Ovary (tissue), 9 donors: ENCODE results near the gene TMEM59. TPM values are rescaled to one million over a fixed set of nuclear protein-coding genes. Genes with fewer than 3 reads are reported as not detected.
"Not testable (repeated sequence)": the region's sequence is repeated elsewhere in the genome, so short reads cannot be mapped to it uniquely, and the experiment has no call there.

ENCODE experiments used
- DNase-seq, 5 donors: peaks; one replicate each; pipeline ENCODE4 v3.0.0-alpha.2; 2019 to 2020
- H3K27ac ChIP-seq, 2 donors: fragments of 200-600 bp; one replicate each; pipeline versions ENCODE4 v1.5.1 to v1.8.0; 2019 to 2022
- H3K27me3 ChIP-seq: fragments of 200-600 bp; one replicate; pipeline ENCODE4 v1.8.0; 2022
- H3K36me3 ChIP-seq: fragments of 200-600 bp; sonication (generic); one replicate; pipeline ENCODE4 v1.5.1; 2019
- H3K4me1 ChIP-seq: one replicate; pipeline ENCODE4 v1.8.1; 2013; ENCODE audit warnings: mild to moderate bottlenecking, moderate library complexity; ENCODE audit not compliant: insufficient read depth
- H3K4me3 ChIP-seq: fragments of 200-600 bp; sonication (generic); one replicate; pipeline ENCODE4 v1.5.1; 2017
- H3K9me3 ChIP-seq, 2 donors: fragments of 200-600 bp in 1 of 2; sonication (generic) in 1 of 2; one replicate each; pipeline versions ENCODE4 v1.5.1 to v1.8.1; 2013 to 2019; ENCODE audit warnings: mild to moderate bottlenecking in 1 of 2, moderate library complexity in 1 of 2
- EP300 ChIP-seq: sonication (generic); formaldehyde crosslinking; IDR thresholded peaks from one replicate; pipeline ENCODE4 v1.6.1; 2017; ENCODE audit warnings: antibody characterized with exemption
- POLR2A ChIP-seq: fragments of 450-650 bp; IDR thresholded peaks from one replicate; pipeline ENCODE4 v1.6.1; 2017; ENCODE audit warnings: antibody characterized with exemption, mild to moderate bottlenecking, moderate library complexity
- WGBS, 3 donors: extraction: QIAGEN DNeasy Blood & Tissue Kit in 1 of 3; methylation state at CpG; one replicate each; pipeline versions ENCODE4 v1.1.5 to v1.1.7; 2013 to 2017; 5-methylcytosine and 5-hydroxymethylcytosine counted together
- intact Hi-C, 4 donors: fragments of 100-400 bp; cut with DNase I; formaldehyde crosslinking; loops; one replicate each; pipeline versions ENCODE4 v1.11.0 to v1.15.1; 2022 to 2023
- polyA plus RNA-seq, 2 donors: library from polyadenylated mRNA; stranded (reverse); fragments of 200-250 nt in 1 of 2; fragments of 350-450 nt in 1 of 2; fragmentation: Illumina TruSeq in 1 of 2; extraction: RNeasy Lipid Tissue Mini Kit (QIAGEN cat#74804) in 1 of 2; gene quantifications; one replicate each; pipeline ENCODE4 v1.2.3, GENCODE V29; 2013 to 2014
- total RNA-seq, 7 donors: library from RNA; depleted of rRNA in 2 of 7; stranded (reverse); fragments of >200 nt in 2 of 7; fragmentation: NEBNext Ultra II Directional in 3 of 7; extraction: Animal tissue kit (Norgen Biotek cat#: 25700) in 3 of 7; gene quantifications; one replicate each; pipeline versions ENCODE4 v1.1.0 to v1.2.4, GENCODE V29; 2016 to 2023
- TF ChIP-seq, protein P1 (sequence below), 3 donors: fragments of 450-650 bp in 2 of 3; fragments of 200-600 bp in 1 of 3; IDR thresholded peaks; one replicate each; pipeline versions ENCODE4 v1.5.1 to v1.8.0; 2016 to 2022; ENCODE audit warnings: antibody characterized with exemption in 3 of 3, mild to moderate bottlenecking in 1 of 3
- donor health status: DM: no; HTN: no; CAD: no; lungs with moderate emphysema.
- donor health status: DM: no; HTN: no; CAD: no.
- donor health status: Bipolar disorder and iron deficiency.
- donor health status: DM: yes; HTN: yes; CAD: no.
- donor health status: DM: no; HTN: no; CAD: no.
- donor health status: DM: yes; HTN: yes; CAD: no.

Gene TMEM59
- total and polyA plus RNA-seq, 9 donors = 165 to 406 (median 268) TPM

GRCh38 chr1:54006508-54006907, 46.5 kb downstream of the TMEM59 start:
- no peak overlapping the region for H3K27ac ChIP-seq
- intact Hi-C loops = no loop called here
- H3K4me3 ChIP-seq = no peak overlapping the region
- 70 to 75% (median 71%) methylated on average over 4 of the region's 4 CpGs for WGBS, 3 donors
- DNase-seq = no peak
- TF ChIP-seq, protein P1, sequence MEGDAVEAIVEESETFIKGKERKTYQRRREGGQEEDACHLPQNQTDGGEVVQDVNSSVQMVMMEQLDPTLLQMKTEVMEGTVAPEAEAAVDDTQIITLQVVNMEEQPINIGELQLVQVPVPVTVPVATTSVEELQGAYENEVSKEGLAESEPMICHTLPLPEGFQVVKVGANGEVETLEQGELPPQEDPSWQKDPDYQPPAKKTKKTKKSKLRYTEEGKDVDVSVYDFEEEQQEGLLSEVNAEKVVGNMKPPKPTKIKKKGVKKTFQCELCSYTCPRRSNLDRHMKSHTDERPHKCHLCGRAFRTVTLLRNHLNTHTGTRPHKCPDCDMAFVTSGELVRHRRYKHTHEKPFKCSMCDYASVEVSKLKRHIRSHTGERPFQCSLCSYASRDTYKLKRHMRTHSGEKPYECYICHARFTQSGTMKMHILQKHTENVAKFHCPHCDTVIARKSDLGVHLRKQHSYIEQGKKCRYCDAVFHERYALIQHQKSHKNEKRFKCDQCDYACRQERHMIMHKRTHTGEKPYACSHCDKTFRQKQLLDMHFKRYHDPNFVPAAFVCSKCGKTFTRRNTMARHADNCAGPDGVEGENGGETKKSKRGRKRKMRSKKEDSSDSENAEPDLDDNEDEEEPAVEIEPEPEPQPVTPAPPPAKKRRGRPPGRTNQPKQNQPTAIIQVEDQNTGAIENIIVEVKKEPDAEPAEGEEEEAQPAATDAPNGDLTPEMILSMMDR (IDR thresholded peaks at IDR 0.05) = no peak
- TF ChIP-seq POLR2A (no peak), EP300 (no peak)
- H3K9me3 ChIP-seq = no peaks in the 10 kb centered on the region
- no peaks in the 10 kb centered on the region for H3K36me3 ChIP-seq
- no peaks in the 10 kb centered on the region for H3K27me3 ChIP-seq
- H3K4me1 ChIP-seq = no peaks in the 10 kb centered on the region

DNA sequence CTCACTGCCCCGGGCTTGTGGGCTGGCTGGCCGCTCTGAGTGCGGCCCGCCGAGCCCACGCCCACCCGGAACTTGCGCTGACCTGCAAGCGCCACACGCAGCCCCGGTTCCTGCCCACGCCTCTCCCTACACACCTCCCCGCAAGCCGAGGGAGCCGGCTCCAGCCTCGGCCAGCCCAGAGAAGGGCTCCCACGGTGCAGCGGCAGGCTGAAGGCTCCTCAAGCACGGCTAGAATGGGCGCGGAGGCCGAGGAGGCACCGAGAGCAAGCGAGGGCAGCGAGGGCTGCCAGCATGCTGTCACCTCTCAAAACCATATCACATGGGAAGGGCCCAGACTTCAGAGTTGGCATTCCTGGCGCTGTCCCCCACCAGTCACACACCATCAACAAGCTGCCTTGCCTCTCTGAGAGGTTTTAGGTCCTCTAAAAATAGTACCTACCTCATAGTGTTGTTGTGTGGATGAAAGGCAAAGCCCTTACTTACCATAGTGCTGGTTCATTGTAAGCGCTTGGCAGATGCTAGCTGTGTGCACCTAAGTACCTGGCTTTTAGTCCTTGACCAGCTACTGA, 48.4 kb downstream of the TMEM59 start:
- WGBS, 3 donors = 95 to 96% (median 96%) methylated on average over 26 to 27 of the region's 27 CpGs
- intact Hi-C loops = no loop called here
- H3K4me3 ChIP-seq = no peak overlapping the region
- TF ChIP-seq POLR2A (no peak), EP300 (no peak)
- TF ChIP-seq, protein P1 (IDR thresholded peaks at IDR 0.05) = no peak
- no peaks in the 10 kb centered on the region for H3K9me3 ChIP-seq
- H3K4me1 ChIP-seq = no peaks in the 10 kb centered on the region
- no peaks in the 10 kb centered on the region for H3K27me3 ChIP-seq
- no peak overlapping the region for H3K27ac ChIP-seq
- DNase-seq = no peak
- no peaks in the 10 kb centered on the region for H3K36me3 ChIP-seq

DNA sequence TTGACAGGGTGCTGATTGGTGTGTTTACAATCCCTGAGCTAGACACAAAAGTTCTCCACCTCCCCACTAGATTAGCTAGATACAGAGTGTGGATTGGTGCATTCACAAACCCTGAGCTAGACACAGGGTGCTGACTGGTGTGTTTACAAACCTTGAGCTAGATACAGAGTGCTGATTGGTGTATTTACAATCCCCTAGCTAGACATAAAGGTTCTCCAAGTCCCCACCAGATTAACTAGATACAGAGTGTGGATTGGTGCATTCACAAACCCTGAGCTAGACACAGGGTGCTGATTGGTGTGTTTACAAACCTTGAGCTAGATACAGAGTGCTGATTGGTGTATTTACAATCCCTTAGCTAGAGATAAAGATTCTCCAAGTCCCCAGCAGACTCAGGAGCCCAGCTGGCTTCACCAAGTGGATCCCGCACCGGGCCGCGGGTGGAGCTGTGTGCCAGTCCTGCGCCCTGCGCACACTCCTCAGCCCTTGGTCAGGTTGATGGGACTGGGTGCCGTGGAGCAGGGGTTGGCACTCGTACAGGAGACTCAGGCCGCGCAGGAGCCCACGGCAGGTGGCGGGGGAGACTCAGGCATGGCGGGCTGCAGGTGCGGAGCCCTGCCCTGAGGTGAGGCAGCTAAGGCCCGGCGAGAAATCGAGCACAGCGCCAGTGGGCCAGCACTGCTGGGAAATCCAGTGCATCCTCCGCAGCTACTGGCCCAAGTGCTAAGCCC, 49.1 kb downstream of the TMEM59 start:
- H3K27me3 ChIP-seq, DNase-seq, H3K9me3 ChIP-seq, H3K27ac ChIP-seq, H3K36me3 ChIP-seq, H3K4me3 ChIP-seq, H3K4me1 ChIP-seq, intact Hi-C loops: not testable (repeated sequence)
- WGBS, 3 donors = 90 to 94% (median 91%) methylated on average over 17 to 19 of the region's 19 CpGs

- 93 to 94% (median 94%) methylated on average over 12 of the region's 12 CpGs for WGBS, 3 donors
- intact Hi-C loops = no loop called here
- Histone ChIP-seq H3K9me3 (no peaks in the 10 kb centered on the region), H3K4me3 (no peak overlapping the region), H3K4me1 (no peaks in the 10 kb centered on the region), H3K36me3 (no peaks in the 10 kb centered on the region), H3K27me3 (no peaks in the 10 kb centered on the region), H3K27ac (no peak overlapping the region)
- TF ChIP-seq, protein P1 (IDR thresholded peaks at IDR 0.05) = no peak
- no peak for TF ChIP-seq POLR2A
- no peak for TF ChIP-seq EP300
- DNase-seq = no peak
These were observed 49.8 kb downstream of the TMEM59 start for GRCh38 chr1:54003249-54003646.
